Measurements from ENCODE around the gene HTRA2.

HTRA2 gene

DNA sequence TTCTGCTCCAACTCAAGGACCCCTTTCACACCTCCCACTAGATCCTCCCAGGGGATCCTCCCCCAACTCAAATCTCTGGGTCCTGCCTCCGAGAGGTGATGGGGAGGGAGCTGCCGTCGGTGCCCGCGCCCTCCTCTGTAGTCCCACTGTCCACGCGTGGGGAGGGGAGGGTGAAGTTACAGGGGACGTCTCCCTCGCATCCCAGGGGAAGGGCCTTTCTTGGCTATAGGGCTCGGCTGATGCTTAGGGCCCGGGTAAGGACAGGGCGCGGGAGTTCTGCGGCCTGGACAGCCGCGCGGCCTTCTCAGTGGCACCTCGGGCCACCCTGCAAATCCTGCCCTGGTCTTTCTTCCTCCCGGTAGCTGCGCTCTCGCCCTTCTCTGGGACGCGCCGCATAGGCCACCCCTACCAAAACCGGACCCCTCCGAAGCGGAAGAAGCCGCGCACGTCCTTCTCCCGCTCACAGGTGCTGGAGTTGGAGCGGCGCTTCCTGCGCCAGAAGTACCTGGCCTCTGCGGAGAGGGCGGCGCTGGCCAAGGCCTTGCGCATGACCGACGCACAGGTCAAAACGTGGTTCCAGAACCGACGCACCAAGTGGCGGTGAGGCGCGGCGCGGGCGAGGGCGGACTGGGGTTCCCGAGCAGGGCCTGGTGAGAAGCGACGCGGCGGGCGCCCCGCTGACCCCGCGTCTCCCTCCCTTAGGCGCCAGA is 14.3 kb upstream of the HTRA2 start:
- H3K36me3 Mint-ChIP-seq (ENCODE audit: low read depth) = no peaks in the 10 kb centered on the region
- no peak overlapping the region for H3K27ac Mint-ChIP-seq
- TF ChIP-seq, protein P1, sequence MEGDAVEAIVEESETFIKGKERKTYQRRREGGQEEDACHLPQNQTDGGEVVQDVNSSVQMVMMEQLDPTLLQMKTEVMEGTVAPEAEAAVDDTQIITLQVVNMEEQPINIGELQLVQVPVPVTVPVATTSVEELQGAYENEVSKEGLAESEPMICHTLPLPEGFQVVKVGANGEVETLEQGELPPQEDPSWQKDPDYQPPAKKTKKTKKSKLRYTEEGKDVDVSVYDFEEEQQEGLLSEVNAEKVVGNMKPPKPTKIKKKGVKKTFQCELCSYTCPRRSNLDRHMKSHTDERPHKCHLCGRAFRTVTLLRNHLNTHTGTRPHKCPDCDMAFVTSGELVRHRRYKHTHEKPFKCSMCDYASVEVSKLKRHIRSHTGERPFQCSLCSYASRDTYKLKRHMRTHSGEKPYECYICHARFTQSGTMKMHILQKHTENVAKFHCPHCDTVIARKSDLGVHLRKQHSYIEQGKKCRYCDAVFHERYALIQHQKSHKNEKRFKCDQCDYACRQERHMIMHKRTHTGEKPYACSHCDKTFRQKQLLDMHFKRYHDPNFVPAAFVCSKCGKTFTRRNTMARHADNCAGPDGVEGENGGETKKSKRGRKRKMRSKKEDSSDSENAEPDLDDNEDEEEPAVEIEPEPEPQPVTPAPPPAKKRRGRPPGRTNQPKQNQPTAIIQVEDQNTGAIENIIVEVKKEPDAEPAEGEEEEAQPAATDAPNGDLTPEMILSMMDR (IDR thresholded peaks at IDR 0.05; ENCODE audit: unreplicated experiment in 3 of 3) = no peak
- H3K9me3 Mint-ChIP-seq = no peaks in the 10 kb centered on the region
- peak overlapping the region in 1 of 3 experiments; percentile 59 for H3K4me3 Mint-ChIP-seq
- no peaks in the 10 kb centered on the region for H3K4me1 Mint-ChIP-seq
- H3K27me3 Mint-ChIP-seq (ENCODE audit: low read depth) = peaks cover 99% of the 10 kb centered on the region

DNA sequence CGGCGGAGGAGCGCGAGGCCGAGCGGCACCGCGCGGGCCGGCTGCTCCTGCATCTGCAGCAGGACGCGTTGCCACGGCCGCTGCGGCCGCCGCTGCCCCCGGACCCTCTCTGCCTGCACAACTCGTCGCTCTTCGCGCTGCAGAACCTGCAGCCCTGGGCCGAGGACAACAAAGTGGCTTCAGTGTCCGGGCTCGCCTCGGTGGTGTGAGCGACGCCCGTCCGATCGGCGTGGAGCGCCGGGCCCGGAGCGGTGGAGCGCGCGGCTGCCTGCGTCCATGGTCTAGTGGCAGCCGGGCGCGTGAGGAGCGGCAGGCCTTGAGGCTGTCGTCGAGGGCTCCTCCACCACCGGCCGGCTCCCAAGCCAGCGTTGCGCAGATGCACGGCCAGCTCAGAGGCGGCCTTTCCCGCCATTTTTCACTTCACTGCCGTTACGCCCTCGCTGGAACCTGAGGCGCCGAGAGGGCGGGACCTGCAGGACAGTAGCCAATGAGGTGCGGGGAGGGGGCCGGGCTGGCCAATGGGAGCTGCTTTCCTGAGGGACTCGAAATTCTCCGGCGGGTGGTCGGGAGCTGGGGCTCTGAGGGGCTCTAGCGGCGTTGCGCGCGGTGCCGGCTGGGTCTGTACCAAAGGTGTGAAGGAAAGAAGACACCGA is 13.6 kb upstream of the HTRA2 start:
- no peak overlapping the region for H3K27ac Mint-ChIP-seq
- H3K36me3 Mint-ChIP-seq (ENCODE audit: low read depth) = no peaks in the 10 kb centered on the region
- TF ChIP-seq, protein P1 (IDR thresholded peaks at IDR 0.05; ENCODE audit: unreplicated experiment in 3 of 3) = no peak
- peak overlapping the region in 1 of 3 experiments; percentile 21 for H3K4me3 Mint-ChIP-seq
- H3K9me3 Mint-ChIP-seq = no peaks in the 10 kb centered on the region
- no peaks in the 10 kb centered on the region for H3K4me1 Mint-ChIP-seq
- peaks cover 99% of the 10 kb centered on the region for H3K27me3 Mint-ChIP-seq (ENCODE audit: low read depth)

DNA sequence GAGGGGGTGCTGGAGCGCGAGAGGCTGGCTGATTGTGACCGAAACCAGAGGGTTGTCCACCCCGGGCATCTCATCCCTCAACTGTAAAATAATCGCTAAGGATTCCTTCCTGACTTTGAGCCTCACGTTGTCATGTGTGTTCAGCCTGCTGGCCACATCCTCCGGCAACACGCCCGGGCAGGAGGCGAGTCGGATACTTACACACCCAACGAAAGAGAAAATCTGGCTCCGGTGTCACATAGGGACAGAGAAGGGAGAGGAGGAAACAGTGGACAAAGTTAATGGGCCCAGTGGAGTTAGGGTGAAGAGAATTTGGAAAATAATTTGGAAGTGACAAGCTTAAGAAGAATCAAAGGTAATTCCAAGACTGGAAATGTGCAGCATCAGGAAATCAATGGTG is 13.1 kb upstream of the HTRA2 start:
- Mint-ChIP-seq H3K27ac (no peak overlapping the region), H3K4me3 (peak overlapping the region in 1 of 3 experiments; percentile 12)
- TF ChIP-seq, protein P1 (IDR thresholded peaks at IDR 0.05; ENCODE audit: unreplicated experiment in 3 of 3) = no peak

DNA sequence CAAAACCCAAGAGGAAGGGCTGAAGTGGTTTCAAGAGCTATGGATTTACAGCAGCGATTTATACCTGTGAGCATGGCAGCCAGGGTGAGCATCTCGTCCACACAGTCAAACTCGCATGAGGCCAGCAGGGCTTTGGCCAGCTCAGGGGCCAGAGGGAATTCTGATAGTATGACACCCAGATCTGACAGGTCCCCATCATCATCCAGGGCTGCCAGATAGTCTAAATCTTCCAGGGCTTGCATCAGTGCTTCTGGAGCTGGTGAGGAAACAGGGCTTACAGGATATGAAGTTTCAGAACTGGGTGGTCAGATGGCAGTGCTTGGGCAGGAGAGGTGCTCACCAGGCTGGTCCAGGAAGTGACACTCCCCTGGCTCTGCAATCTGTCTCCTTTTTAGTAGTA is 7.2 kb upstream of the HTRA2 start:
- Mint-ChIP-seq H3K9me3 (no peaks in the 10 kb centered on the region), H3K27ac (no peak overlapping the region), H3K4me1 (no peaks in the 10 kb centered on the region), H3K36me3 (ENCODE audit: low read depth) (peaks cover 19% of the 10 kb centered on the region), H3K4me3 (no peak overlapping the region), H3K27me3 (ENCODE audit: low read depth) (peaks cover 60% of the 10 kb centered on the region)
- TF ChIP-seq, protein P1 (IDR thresholded peaks at IDR 0.05; ENCODE audit: unreplicated experiment in 3 of 3) = no peak

More for the DNA sequence above, 13.1 kb upstream of the HTRA2 start:
- H3K27me3 Mint-ChIP-seq (ENCODE audit: low read depth) = peaks cover 99% of the 10 kb centered on the region
- H3K9me3 Mint-ChIP-seq = no peaks in the 10 kb centered on the region
- H3K36me3 Mint-ChIP-seq (ENCODE audit: low read depth) = no peaks in the 10 kb centered on the region
- H3K4me1 Mint-ChIP-seq = no peaks in the 10 kb centered on the region

- TF ChIP-seq, protein P1 (IDR thresholded peaks at IDR 0.05; ENCODE audit: unreplicated experiment in 3 of 3) = no peak
- Mint-ChIP-seq H3K27me3 (ENCODE audit: low read depth) (peaks cover 45% of the 10 kb centered on the region), H3K27ac (no peak overlapping the region), H3K36me3 (ENCODE audit: low read depth) (peaks cover 24% of the 10 kb centered on the region), H3K4me3 (no peak overlapping the region), H3K4me1 (peaks cover 11% of the 10 kb centered on the region), H3K9me3 (no peaks in the 10 kb centered on the region)
Observed at GRCh38 chr2:74524005-74524404, 5.7 kb upstream of the HTRA2 start.
